Esophagus squamous epithelium (tissue), 4 donors: Measurements from ENCODE around the gene IRX6.

Experiments used
- POLR2A ChIP-seq, 4 donors: fragments of 450-650 bp; IDR thresholded peaks; one replicate each; pipeline ENCODE4 v1.6.1; 2017; ENCODE audit warnings: antibody characterized with exemption in 4 of 4, mild to moderate bottlenecking in 4 of 4, moderate library complexity in 3 of 4
- TF ChIP-seq, protein P1 (sequence below), 6 experiments: fragments of 450-650 bp in 4 of 6; fragments of 200-600 bp in 2 of 6; sonication (generic) in 2 of 6; IDR thresholded peaks; one replicate each; pipeline ENCODE4 v1.5.1; 2016 to 2019; ENCODE audit warnings: antibody characterized with exemption in 6 of 6, mild to moderate bottlenecking in 4 of 6, moderate library complexity in 4 of 6

DNA sequence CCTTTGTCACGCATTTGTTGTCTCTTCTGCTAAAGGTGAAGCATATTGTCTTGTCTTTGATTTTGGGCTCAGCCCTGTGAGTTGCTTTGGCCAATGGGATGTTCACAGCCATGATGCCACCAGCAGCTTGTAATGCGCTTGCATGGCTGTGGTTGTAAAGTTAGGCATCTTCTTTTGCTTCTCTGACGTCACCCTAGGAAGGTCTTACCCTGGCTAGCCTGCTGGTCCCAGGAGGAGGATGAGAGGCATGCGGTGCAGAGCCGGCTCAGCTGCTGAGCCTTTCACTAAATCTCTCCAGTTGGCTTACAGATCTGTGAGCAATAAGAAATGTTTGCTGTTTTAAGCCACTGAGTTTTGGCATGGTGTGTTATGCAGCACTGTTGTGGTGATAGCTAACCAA lies 40.8 kb downstream of the IRX6 start:
- TF ChIP-seq POLR2A (IDR thresholded peaks at IDR 0.05), result no peak
- TF ChIP-seq, protein P1, sequence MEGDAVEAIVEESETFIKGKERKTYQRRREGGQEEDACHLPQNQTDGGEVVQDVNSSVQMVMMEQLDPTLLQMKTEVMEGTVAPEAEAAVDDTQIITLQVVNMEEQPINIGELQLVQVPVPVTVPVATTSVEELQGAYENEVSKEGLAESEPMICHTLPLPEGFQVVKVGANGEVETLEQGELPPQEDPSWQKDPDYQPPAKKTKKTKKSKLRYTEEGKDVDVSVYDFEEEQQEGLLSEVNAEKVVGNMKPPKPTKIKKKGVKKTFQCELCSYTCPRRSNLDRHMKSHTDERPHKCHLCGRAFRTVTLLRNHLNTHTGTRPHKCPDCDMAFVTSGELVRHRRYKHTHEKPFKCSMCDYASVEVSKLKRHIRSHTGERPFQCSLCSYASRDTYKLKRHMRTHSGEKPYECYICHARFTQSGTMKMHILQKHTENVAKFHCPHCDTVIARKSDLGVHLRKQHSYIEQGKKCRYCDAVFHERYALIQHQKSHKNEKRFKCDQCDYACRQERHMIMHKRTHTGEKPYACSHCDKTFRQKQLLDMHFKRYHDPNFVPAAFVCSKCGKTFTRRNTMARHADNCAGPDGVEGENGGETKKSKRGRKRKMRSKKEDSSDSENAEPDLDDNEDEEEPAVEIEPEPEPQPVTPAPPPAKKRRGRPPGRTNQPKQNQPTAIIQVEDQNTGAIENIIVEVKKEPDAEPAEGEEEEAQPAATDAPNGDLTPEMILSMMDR (IDR thresholded peaks at IDR 0.05), result no peak
